Activated T-cell treated with anti-CD3 and anti-CD28 coated beads for 24 hours (primary cell): ENCODE data around the gene MAGEA3.
"Not testable (repeated sequence)": the region's sequence is repeated elsewhere in the genome, so short reads cannot be mapped to it uniquely, and the experiment has no call there.

Source experiments
- DNase-seq: peaks from one replicate; pipeline ENCODE4 v3.0.0-alpha.2; 2020; ENCODE audit warnings: low read depth

MAGEA3 gene

DNA sequence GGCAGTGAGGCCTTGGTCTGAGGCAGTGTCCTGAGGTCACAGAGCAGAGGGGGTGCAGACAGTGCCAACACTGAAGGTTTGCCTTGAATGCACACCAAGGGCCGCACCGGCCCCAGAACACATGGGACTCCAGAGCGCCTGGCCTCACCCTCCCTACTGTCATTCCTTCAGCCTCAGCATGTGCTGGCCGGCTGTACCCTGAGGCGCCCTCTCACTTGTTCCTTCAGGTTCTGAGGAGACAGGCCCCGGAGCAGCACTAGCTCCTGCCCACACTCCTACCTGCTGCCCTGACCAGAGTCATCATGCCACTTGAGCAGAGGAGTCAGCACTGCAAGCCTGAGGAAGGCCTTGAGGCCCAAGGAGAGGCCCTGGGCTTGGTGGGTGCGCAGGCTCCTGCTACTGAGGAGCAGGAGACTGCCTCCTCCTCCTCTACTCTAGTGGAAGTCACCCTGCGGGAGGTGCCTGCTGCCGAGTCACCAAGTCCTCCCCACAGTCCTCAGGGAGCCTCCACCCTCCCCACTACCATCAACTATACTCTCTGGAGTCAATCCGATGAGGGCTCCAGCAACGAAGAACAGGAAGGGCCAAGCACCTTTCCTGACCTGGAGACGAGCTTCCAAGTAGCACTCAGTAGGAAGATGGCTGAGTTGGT, 37.4 kb downstream of the MAGEA3 start:
- no peak for DNase-seq

DNA sequence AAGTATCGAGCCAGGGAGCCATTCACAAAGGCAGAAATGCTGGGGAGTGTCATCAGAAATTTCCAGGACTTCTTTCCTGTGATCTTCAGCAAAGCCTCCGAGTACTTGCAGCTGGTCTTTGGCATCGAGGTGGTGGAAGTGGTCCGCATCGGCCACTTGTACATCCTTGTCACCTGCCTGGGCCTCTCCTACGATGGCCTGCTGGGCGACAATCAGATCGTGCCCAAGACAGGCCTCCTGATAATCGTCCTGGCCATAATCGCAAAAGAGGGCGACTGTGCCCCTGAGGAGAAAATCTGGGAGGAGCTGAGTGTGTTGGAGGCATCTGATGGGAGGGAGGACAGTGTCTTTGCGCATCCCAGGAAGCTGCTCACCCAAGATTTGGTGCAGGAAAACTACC, 37.9 kb downstream of the MAGEA3 start:
- not testable (repeated sequence) for DNase-seq

DNA sequence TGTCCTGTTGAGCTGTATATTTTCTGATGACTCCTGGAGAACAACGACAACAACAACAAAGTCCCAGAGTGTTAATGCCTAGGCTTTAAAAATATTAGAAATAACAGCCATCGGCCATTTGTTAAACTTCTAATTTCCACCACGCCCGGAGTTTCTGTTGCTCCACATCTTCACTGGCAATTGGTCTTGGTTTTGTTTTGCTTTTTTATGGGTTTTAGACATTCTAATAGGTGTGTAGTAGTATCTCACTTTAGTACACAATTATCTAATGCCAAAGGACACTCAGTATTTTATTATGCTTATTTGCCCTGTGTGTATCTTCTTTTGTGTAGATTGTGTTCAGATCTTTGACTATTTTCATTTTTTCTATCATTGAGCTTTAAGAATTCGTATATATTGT, 40.0 kb downstream of the MAGEA3 start:
- DNase-seq, result no peak
